GM23338 (cell line): ENCODE measurements around the gene RBFOX1.

ENCODE experiments used
- CTCF ChIP-seq, 2 experiments: fragments of 200-600 bp in 1 of 2; sonication (generic) in 1 of 2; conservative IDR thresholded peaks; 2 replicates each; pipeline versions ENCODE4 v1.5.1 to v1.6.1; 2016 to 2017; ENCODE audit warnings: antibody characterized with exemption in 2 of 2, low read depth in 2 of 2, mild to moderate bottlenecking in 2 of 2, moderate library complexity in 1 of 2
- EZH2 ChIP-seq: fragments of 200-600 bp; sonication (generic); IDR thresholded peaks from one replicate; pipeline ENCODE4 v1.8.0; 2017; ENCODE audit warnings: antibody characterized with exemption, mild to moderate bottlenecking, low read depth; ENCODE audit not compliant: unreplicated experiment
- NANOG ChIP-seq: IDR thresholded peaks from 2 replicates; pipeline ENCODE4 v1.6.1; 2016; ENCODE audit warnings: antibody characterized with exemption, borderline replicate concordance
- ZNF114 ChIP-seq: fragments of 250-450 bp; sonication (Bioruptor Pico); IDR thresholded peaks from 2 replicates; pipeline ENCODE4 v1.5.0; 2020; ENCODE audit warnings: mild to moderate bottlenecking, moderate library complexity

DNA sequence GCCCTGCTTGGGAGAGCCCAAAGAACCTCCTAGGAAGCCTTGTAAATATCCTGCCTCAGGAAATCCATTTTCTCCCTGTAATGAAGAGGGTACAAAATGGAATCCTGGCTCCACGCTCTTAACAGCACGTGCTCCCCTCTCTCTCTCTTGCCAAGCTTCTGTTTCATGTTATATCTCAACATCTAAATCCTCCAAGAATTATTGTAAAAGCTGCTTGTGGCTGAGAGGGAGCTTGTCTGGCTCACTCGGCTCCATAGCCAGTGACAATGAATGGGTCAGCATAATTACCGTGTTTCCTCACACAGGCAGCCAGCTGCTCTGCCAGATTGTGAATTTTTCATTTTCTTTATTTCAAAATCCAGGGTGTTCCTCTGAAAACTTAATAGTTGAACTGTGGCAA lies 317.8 kb downstream of the RBFOX1 start:
- no peak for TF ChIP-seq CTCF (conservative IDR thresholded peaks at IDR 0.05; ENCODE audit: low read depth in 2 of 2)
- TF ChIP-seq ZNF114 (CRISPR knock-in tag), result no peak
- TF ChIP-seq EZH2, result no peak
- TF ChIP-seq NANOG, result no peak
